ENCODE measurements around the gene MAD2L1.

The MAD2L1 gene

DNA sequence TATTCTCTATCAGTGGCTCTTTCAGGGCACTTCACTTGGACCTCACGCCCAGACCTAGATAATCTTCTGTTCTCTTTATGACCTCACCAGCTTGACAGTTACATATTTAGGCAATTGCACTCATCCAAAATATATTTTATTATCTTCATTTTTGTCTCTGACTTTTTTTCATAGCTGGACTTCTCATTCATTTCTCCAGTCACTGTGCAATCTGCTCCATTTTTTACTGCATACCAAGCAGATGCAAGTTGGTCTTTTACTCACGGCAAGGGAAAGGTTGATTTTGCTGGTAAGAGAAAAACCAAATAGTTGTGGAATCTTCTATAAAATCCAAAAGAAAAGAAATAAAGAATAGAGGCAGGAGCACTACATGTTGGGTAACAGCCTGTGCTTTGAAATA, 31.7 kb downstream of the MAD2L1 start:
- no peaks in the 10 kb centered on the region for H3K9me3 ChIP-seq
- H3K4me3 ChIP-seq = no peak overlapping the region
- H3K4me1 ChIP-seq = no peaks in the 10 kb centered on the region
- no peak for DNase-seq
- TF ChIP-seq CTCF (IDR thresholded peaks at IDR 0.05) = no peak
- no peaks in the 10 kb centered on the region for H3K36me3 ChIP-seq
- intact Hi-C loops (cut with DNase I; ENCODE audit: low total_unique reads) = no loop called here
- H3K27ac ChIP-seq = no peak overlapping the region
- H3K27me3 ChIP-seq = no peaks in the 10 kb centered on the region

DNA sequence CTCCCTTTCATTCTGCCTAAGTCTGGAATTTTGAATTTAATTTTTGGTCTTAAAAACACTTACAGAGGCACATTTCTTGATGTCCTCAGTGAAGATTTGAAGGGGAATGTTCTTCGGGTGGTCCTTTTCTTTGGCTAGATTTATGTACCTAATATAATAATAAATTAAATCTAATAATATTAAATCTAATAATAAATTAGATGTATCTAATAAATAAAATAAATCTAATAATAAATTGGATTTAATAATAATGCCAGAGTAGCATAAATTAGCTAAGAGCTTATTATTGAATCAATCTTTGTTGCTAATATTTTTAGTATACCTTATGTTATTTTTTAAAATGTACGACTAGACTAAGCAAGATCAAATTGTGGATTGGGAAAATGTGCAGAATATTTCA, 39.8 kb downstream of the MAD2L1 start:
- DNase-seq = no peak
- Histone ChIP-seq H3K27me3 (no peaks in the 10 kb centered on the region), H3K27ac (no peak overlapping the region), H3K9me3 (no peaks in the 10 kb centered on the region), H3K4me3 (no peak overlapping the region), H3K36me3 (no peaks in the 10 kb centered on the region), H3K4me1 (no peaks in the 10 kb centered on the region)
- no peak for TF ChIP-seq CTCF (IDR thresholded peaks at IDR 0.05)
- intact Hi-C loops (cut with DNase I; ENCODE audit: low total_unique reads) = no loop called here

- H3K27me3 ChIP-seq = no peaks in the 10 kb centered on the region
- no peak for TF ChIP-seq CTCF (IDR thresholded peaks at IDR 0.05)
- no peaks in the 10 kb centered on the region for H3K9me3 ChIP-seq
- H3K27ac ChIP-seq = no peak overlapping the region
- no peak for DNase-seq
- intact Hi-C loops (cut with DNase I; ENCODE audit: low total_unique reads) = no loop called here
- no peak overlapping the region for H3K4me3 ChIP-seq
- H3K36me3 ChIP-seq = no peaks in the 10 kb centered on the region
- no peaks in the 10 kb centered on the region for H3K4me1 ChIP-seq
These were observed 41.1 kb downstream of the MAD2L1 start for GRCh38 chr4:120025516-120025915.

GRCh38 chr4:120018786-120019185, 47.9 kb downstream of the MAD2L1 start:
- Histone ChIP-seq H3K27ac (no peak overlapping the region), H3K4me1 (no peaks in the 10 kb centered on the region), H3K9me3 (no peaks in the 10 kb centered on the region), H3K4me3 (no peak overlapping the region), H3K36me3 (no peaks in the 10 kb centered on the region), H3K27me3 (no peaks in the 10 kb centered on the region)
- DNase-seq = no peak
- intact Hi-C loops (cut with DNase I; ENCODE audit: low total_unique reads) = no loop called here
- TF ChIP-seq CTCF (IDR thresholded peaks at IDR 0.05) = no peak

DNA sequence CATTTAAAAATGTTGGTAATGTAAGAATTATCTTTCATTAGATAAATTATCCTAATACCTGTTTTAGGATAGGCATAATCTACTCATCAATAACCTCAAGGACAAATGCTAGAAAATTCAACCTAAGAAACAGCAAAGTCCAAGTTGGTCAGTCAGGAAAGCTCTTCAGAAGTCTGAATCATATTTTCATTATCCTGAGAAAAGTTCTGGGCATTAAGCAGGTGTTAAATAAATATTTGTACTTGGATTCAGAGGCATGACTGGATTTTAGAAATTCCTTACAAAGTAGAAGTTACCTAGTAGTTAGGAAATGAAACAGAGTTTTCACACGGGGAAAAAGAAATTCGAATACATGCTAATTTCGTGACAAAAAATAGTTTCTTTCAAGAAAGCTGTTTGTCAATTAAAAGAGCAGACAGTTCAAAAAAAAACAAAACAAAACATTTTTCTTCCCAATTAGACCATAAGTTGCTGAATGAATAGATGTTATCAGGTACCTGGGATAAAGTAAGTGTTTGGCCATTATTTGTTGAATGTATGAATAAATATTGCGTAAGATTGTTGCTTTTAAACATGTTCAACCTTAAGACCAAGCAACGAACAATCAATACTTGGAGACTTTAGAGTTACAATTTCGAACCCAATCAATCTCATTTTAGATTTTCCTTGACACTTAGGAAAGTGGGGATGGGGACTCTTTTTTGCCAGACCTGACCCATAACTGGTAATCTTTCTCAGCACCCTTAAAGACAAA, 48.5 kb downstream of the MAD2L1 start:
- intact Hi-C loops (cut with DNase I; ENCODE audit: low total_unique reads) = no loop called here
- H3K4me1 ChIP-seq = no peaks in the 10 kb centered on the region

More for the DNA sequence above, 48.5 kb downstream of the MAD2L1 start:
- H3K27me3 ChIP-seq = no peaks in the 10 kb centered on the region
- no peak for DNase-seq
- TF ChIP-seq CTCF (IDR thresholded peaks at IDR 0.05) = no peak
- no peaks in the 10 kb centered on the region for H3K9me3 ChIP-seq
- no peak overlapping the region for H3K27ac ChIP-seq
- no peaks in the 10 kb centered on the region for H3K36me3 ChIP-seq
- no peak overlapping the region for H3K4me3 ChIP-seq

All from tibial artery (tissue), 4 donors.